A673 (cell line): ENCODE measurements around the gene SLC2A9. TPM values are rescaled to one million over a fixed set of nuclear protein-coding genes. Genes with fewer than 3 reads are reported as not detected.

Source experiments
- BruUV-seq: library from RNA; stranded (reverse); fragments of 400-500 nt; replicated peaks from 2 replicates; lab custom pipeline; 2021; lab: Mats Ljungman, UMichigan
- CTCF ChIA-PET: fragments of 300-600 bp; sonication (Branson Sonifier 250); formaldehyde crosslinking; loops from one replicate; lab custom pipeline; 2022; ENCODE audit warnings: antibody characterized with exemption; lab: Charles Lee
- POLR2A ChIA-PET: fragments of 300-600 bp; sonication (Branson Sonifier 250); formaldehyde crosslinking; loops from one replicate; lab custom pipeline; 2022; ENCODE audit warnings: antibody characterized with exemption; ENCODE audit not compliant: low non-redundant PET; lab: Charles Lee
- DNase-seq: peaks from one replicate; pipeline ENCODE4 v3.0.0-alpha.2; 2015; ENCODE audit warnings: low spot score
- H3K27ac ChIP-seq: fragments of 200-600 bp; sonication (generic); 2 replicates; pipeline ENCODE4 v1.5.1; 2016; ENCODE audit warnings: mixed run types, low read depth, mild to moderate bottlenecking, mixed read lengths, antibody characterized with exemption, low read length; ENCODE audit not compliant: poor library complexity, severe bottlenecking
- H3K27me3 ChIP-seq: fragments of 200-600 bp; sonication (generic); replicated peaks from 2 replicates; pipeline ENCODE4 v1.6.1; 2017; ENCODE audit warnings: mixed run types, low read depth, mild to moderate bottlenecking, mixed read lengths, antibody characterized with exemption, low read length; ENCODE audit not compliant: insufficient read depth, poor library complexity
- H3K36me3 ChIP-seq: fragments of 200-600 bp; sonication (generic); 2 replicates; pipeline ENCODE4 v1.6.1; 2016; ENCODE audit warnings: mixed run types, mild to moderate bottlenecking, mixed read lengths, antibody characterized with exemption, low read length; ENCODE audit not compliant: insufficient read depth, poor library complexity, severe bottlenecking
- H3K4me1 ChIP-seq: fragments of 200-600 bp; sonication (generic); 2 replicates; pipeline ENCODE4 v1.6.1; 2017; ENCODE audit warnings: mixed run types, mild to moderate bottlenecking, mixed read lengths, antibody characterized with exemption, low read length; ENCODE audit not compliant: insufficient read depth, poor library complexity, severe bottlenecking
- H3K4me3 ChIP-seq: fragments of 200-600 bp; sonication (generic); 2 replicates; pipeline ENCODE4 v1.5.1; 2016; ENCODE audit warnings: low read depth, mixed run types, mild to moderate bottlenecking, mixed read lengths, low read length; ENCODE audit not compliant: poor library complexity, severe bottlenecking
- H3K9me3 ChIP-seq: fragments of 200-600 bp; sonication (generic); 2 replicates; pipeline ENCODE4 v1.6.1; 2016; ENCODE audit warnings: mixed run types, low read depth, mild to moderate bottlenecking, mixed read lengths, antibody characterized with exemption, low read length; ENCODE audit not compliant: poor library complexity, severe bottlenecking
- CTCF ChIP-seq: fragments of 300-800, 200-600 bp; sonication (generic); conservative IDR thresholded peaks from 2 replicates; pipeline ENCODE4 v1.5.1; 2017; ENCODE audit warnings: low read depth, mild to moderate bottlenecking, antibody characterized with exemption, low read length, moderate library complexity, mixed read lengths
- EZH2 ChIP-seq: fragments of 200-600 bp; sonication (generic); IDR thresholded peaks from 2 replicates; pipeline ENCODE4 v1.6.1; 2017; ENCODE audit warnings: borderline replicate concordance, low read depth, mild to moderate bottlenecking, mixed read lengths, antibody characterized with exemption, low read length; ENCODE audit not compliant: poor library complexity, severe bottlenecking
- intact Hi-C: fragments of 100-400 bp; cut with micrococcal nuclease; formaldehyde crosslinking; loops from one replicate; pipeline ENCODE4 v1.10.0; 2022; ENCODE audit not compliant: unreplicated experiment
- total RNA-seq: library from RNA; stranded (reverse); gene quantifications from 2 replicates; pipeline ENCODE4 v1.2.3, GENCODE V29; 2021

SLC2A9 gene
- total RNA-seq, 1 experiment from 2014 or later: not detected

DNA sequence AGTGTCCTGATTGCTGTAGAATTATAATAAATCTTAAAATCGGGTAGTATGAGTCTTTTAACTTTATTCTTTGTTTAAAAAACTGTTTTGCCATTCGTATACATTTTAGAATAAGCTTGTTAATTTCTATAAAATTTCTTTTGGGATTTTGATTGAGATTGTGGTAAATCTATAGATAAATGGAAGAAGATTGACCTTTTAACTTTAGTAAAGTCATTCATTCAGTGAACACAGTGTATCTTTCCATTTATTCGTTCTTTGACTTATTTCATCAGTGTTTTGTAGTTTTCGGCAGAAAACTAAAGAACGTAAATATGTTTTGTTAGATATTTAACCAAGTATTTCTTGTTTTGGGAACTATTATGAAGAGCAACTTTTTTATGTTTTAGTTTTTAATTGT, 201.0 kb downstream of the SLC2A9 start:
- TF ChIP-seq CTCF (no peak), EZH2 (no peak)
- no TSS peak for BruUV-seq

GRCh38 chr4:9816285-9816684, 205.0 kb downstream of the SLC2A9 start:
- peaks cover 6% of the 10 kb centered on the region for H3K27me3 ChIP-seq
- intact Hi-C loops: no loop called here
- H3K36me3 ChIP-seq: no peaks in the 10 kb centered on the region
- ChIA-PET CTCF (no interaction called here), POLR2A (no interaction called here)
- H3K9me3 ChIP-seq: no peaks in the 10 kb centered on the region
- no peak overlapping the region for H3K4me3 ChIP-seq
- H3K27ac ChIP-seq: no peak overlapping the region
- TF ChIP-seq EZH2 (no peak), CTCF (no peak)
- peaks cover 4% of the 10 kb centered on the region for H3K4me1 ChIP-seq
- no peak for DNase-seq
- no TSS peak for BruUV-seq

More for the DNA sequence above, 201.0 kb downstream of the SLC2A9 start:
- POLR2A ChIA-PET: no interaction called here
- no peaks in the 10 kb centered on the region for H3K4me1 ChIP-seq
- H3K4me3 ChIP-seq: no peak overlapping the region
- CTCF ChIA-PET: no interaction called here
- peaks cover 6% of the 10 kb centered on the region for H3K27me3 ChIP-seq
- no peaks in the 10 kb centered on the region for H3K9me3 ChIP-seq
- intact Hi-C loops: no loop called here
- H3K36me3 ChIP-seq: no peaks in the 10 kb centered on the region
- no peak for DNase-seq
- no peak overlapping the region for H3K27ac ChIP-seq

DNA sequence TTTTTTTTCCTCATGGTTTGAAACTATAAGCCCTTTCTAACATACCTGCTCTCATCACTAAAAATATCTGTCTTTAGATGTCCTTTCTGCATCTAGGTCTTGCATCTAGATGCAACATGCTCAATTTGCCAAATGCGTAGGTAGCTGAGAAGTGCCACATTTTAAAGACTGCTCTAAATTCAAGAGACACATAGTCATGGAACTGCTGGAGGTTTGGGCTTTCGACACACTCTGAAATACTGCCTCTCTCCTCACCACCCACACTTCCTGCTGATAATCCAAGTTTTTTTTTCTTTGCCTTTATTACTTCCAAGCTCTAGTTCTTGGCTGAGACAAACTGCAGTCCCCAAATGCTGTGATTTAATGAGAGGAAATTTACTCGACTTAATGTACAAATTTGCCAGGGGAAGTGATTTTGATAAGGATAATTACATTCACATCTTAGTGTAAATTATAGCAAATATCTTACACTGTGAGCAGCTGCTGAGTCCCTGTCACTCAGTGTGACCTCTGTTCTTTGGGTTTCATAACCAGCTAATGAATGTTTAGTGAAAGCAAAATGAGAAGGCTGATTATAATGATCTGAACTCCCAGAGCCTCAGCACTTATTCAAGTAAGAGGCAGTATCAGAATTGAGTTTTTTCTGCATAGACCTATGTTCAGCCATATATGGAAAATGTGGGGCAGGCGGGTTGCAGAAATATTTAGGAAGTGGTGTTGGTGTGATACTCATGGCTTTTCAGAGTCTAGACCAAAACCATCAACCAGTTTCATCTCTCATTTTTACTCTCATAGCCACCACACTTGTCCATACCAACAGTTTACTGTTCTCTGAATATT, 208.6 kb downstream of the SLC2A9 start:
- H3K4me1 ChIP-seq: peaks cover 4% of the 10 kb centered on the region
- ChIA-PET CTCF (no interaction called here), POLR2A (no interaction called here)
- H3K36me3 ChIP-seq: no peaks in the 10 kb centered on the region
- no peak overlapping the region for H3K27ac ChIP-seq
- H3K9me3 ChIP-seq: no peaks in the 10 kb centered on the region
- no peak for TF ChIP-seq CTCF
- TF ChIP-seq EZH2: no peak
- no peaks in the 10 kb centered on the region for H3K27me3 ChIP-seq
- intact Hi-C loops: no loop called here
- BruUV-seq: no TSS peak
- no peak overlapping the region for H3K4me3 ChIP-seq
- peak; percentile 69 for DNase-seq
